DND-41 (cell line): ENCODE results near the gene NEDD1.

ENCODE experiments used
- ATAC-seq: fragments of 200-7000 bp; cut with Tn5 transposase; 3 replicates; pipeline ENCODE4 v1.9.1; 2021; ENCODE audit warnings: low read depth; ENCODE audit not compliant: insufficient read depth
- DNase-seq: peaks from one replicate; pipeline ENCODE4 v3.0.0-alpha.2; 2020
- H2AFZ ChIP-seq: 2 replicates; pipeline ENCODE4 v1.6.0; 2012; ENCODE audit warnings: low read depth, low read length
- H3K27ac ChIP-seq: 2 replicates; pipeline ENCODE4 v1.5.1; 2012; ENCODE audit warnings: low read length, inconsistent platforms
- H3K27me3 ChIP-seq: fragments of 200-600 bp; sonication (generic); 2 replicates; pipeline ENCODE4 v1.6.0; 2012; ENCODE audit warnings: low read length, mild to moderate bottlenecking, inconsistent platforms; ENCODE audit not compliant: insufficient read depth, poor library complexity
- H3K36me3 ChIP-seq: 2 replicates; pipeline ENCODE4 v1.5.1; 2012; ENCODE audit warnings: low read length, inconsistent platforms; ENCODE audit not compliant: insufficient read depth
- H3K4me1 ChIP-seq: 2 replicates; pipeline ENCODE4 v1.5.1; 2012; ENCODE audit warnings: mild to moderate bottlenecking, low read length; ENCODE audit not compliant: insufficient read depth
- H3K4me2 ChIP-seq: 2 replicates; pipeline ENCODE4 v1.6.0; 2012; ENCODE audit warnings: mild to moderate bottlenecking, moderate library complexity, low read length, inconsistent platforms; ENCODE audit not compliant: insufficient read depth
- H3K4me3 ChIP-seq, 2 experiments: fragments of 200-600 bp in 1 of 2; shearing (Covaris generic) in 1 of 2; 2 replicates each; pipeline ENCODE4 v1.5.1; 2012 to 2016; ENCODE audit warnings: inconsistent platforms in 2 of 2, low read length in 2 of 2, mild to moderate bottlenecking in 2 of 2, low read depth in 1 of 2, moderate library complexity in 1 of 2
- H3K79me2 ChIP-seq: 2 replicates; pipeline ENCODE4 v1.6.0; 2012; ENCODE audit warnings: low read length, inconsistent platforms; ENCODE audit not compliant: insufficient read depth
- H3K9ac ChIP-seq: 2 replicates; pipeline ENCODE4 v1.6.0; 2012; ENCODE audit warnings: low read depth, mild to moderate bottlenecking, inconsistent platforms, low read length, moderate library complexity
- H3K9me3 ChIP-seq: 2 replicates; pipeline ENCODE4 v1.5.1; 2012; ENCODE audit warnings: low read length, moderate library complexity, mild to moderate bottlenecking, inconsistent platforms; ENCODE audit not compliant: insufficient read depth, severe bottlenecking
- H4K20me1 ChIP-seq: 2 replicates; pipeline ENCODE4 v1.6.0; 2012; ENCODE audit warnings: low read length; ENCODE audit not compliant: insufficient read depth
- CTCF ChIP-seq: IDR thresholded peaks from 2 replicates; pipeline ENCODE4 v1.5.1; 2012; ENCODE audit warnings: borderline replicate concordance, low read length, moderate library complexity, mild to moderate bottlenecking; ENCODE audit not compliant: poor library complexity, severe bottlenecking; ENCODE audit errors: extremely low read depth
- EZH2 ChIP-seq: IDR thresholded peaks from 3 replicates; pipeline ENCODE4 v1.6.1; 2012; ENCODE audit warnings: borderline replicate concordance, low read depth, mild to moderate bottlenecking, moderate library complexity, low read length, inconsistent platforms; ENCODE audit not compliant: severe bottlenecking

NEDD1 gene

GRCh38 chr12:96901175-96901574 is 5.9 kb upstream of the NEDD1 start:
- ATAC-seq: no peak
- no peaks in the 10 kb centered on the region for H3K36me3 ChIP-seq
- peaks cover 3% of the 10 kb centered on the region for H3K4me1 ChIP-seq
- no peaks in the 10 kb centered on the region for H3K79me2 ChIP-seq
- H3K9me3 ChIP-seq: no peaks in the 10 kb centered on the region
- no peak overlapping the region for H2AFZ ChIP-seq
- TF ChIP-seq CTCF (no peak), EZH2 (no peak)
- no peak overlapping the region for H3K9ac ChIP-seq
- no peaks in the 10 kb centered on the region for H4K20me1 ChIP-seq
- no peak overlapping the region for H3K27ac ChIP-seq
- H3K4me2 ChIP-seq: no peak overlapping the region
- no peak overlapping the region for H3K4me3 ChIP-seq
- no peak for DNase-seq
- H3K27me3 ChIP-seq: no peaks in the 10 kb centered on the region

GRCh38 chr12:96902076-96902475 is 5.0 kb upstream of the NEDD1 start:
- ATAC-seq (no peak), DNase-seq (no peak)
- Histone ChIP-seq H3K9ac (no peak overlapping the region), H3K4me3 (no peak overlapping the region), H3K4me1 (peaks cover 7% of the 10 kb centered on the region), H2AFZ (no peak overlapping the region), H3K27ac (no peak overlapping the region), H3K36me3 (peaks cover 3% of the 10 kb centered on the region; the same call in 1 of the 2 replicates), H3K79me2 (peaks cover 7% of the 10 kb centered on the region), H4K20me1 (no peaks in the 10 kb centered on the region), H3K27me3 (no peaks in the 10 kb centered on the region), H3K4me2 (no peak overlapping the region), H3K9me3 (no peaks in the 10 kb centered on the region)
- TF ChIP-seq EZH2: no peak
- no peak for TF ChIP-seq CTCF

GRCh38 chr12:96906498-96906848 is 584 bp upstream of the NEDD1 start:
- H3K79me2 ChIP-seq: peaks cover 50% of the 10 kb centered on the region
- H3K9ac ChIP-seq: peak overlapping the region; percentile 95
- DNase-seq (no peak), ATAC-seq (no peak)
- H3K9me3 ChIP-seq: no peaks in the 10 kb centered on the region
- H3K27me3 ChIP-seq: no peaks in the 10 kb centered on the region
- H3K4me3 ChIP-seq: peak overlapping the region; percentile 68 to 91
- peak overlapping the region; percentile 95 for H3K27ac ChIP-seq
- peaks cover 44% of the 10 kb centered on the region for H3K4me1 ChIP-seq
- H3K36me3 ChIP-seq: peaks cover 32% of the 10 kb centered on the region
- TF ChIP-seq EZH2 (no peak), CTCF (no peak)
- peak overlapping the region; percentile 95 for H2AFZ ChIP-seq
- peaks cover 11% of the 10 kb centered on the region; the same call in 1 of the 2 replicates for H4K20me1 ChIP-seq
- H3K4me2 ChIP-seq: peak overlapping the region; percentile 93
